Activated CD4-positive, alpha-beta T cell treated with anti-CD3 and anti-CD28 coated beads, Interleukin-2, amount 50 U/mL, for 4 hours (primary cell): ENCODE measurements around the gene CYP3A4.

Source experiments
- DNase-seq, 2 experiments: peaks; one replicate each; pipeline ENCODE4 v3.0.0-alpha.2; 2020

The CYP3A4 gene

DNA sequence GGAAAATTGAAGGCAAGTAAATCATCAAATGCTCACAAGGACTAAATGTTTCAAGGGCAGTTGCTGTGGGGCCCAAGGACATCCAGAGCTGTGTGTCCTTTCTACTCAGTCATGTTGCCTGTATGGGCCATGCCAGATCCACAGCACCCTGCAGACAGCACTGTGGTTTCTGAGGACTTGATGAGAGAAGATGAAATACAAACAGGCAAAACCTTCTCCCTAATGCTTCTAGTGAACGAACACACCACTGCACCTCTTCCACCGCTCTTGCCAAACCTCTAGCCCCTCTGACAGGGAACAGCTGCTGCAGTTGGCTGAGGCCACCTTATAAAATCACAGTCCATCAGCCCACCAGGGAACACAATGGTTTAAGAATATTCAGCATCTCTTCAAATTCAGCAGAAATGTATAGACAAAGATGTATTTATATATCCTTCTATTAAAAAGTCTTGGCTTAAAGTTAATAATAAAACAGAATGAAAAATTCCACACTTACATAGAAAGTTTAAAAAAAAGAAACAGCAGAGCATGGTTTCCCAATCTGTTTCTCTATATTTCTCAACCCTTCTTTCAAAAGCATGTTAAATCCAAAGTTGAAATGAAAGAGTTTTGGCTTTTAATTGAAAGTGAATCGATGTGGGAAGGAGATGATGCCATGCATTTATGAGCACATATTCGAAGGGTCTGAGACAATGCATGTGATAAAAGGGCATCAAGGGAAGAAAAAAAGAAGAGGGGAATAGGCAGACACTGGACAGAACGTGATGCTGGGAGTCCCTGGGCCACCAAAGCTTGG, 63.0 kb downstream of the CYP3A4 start:
- DNase-seq = no peak

DNA sequence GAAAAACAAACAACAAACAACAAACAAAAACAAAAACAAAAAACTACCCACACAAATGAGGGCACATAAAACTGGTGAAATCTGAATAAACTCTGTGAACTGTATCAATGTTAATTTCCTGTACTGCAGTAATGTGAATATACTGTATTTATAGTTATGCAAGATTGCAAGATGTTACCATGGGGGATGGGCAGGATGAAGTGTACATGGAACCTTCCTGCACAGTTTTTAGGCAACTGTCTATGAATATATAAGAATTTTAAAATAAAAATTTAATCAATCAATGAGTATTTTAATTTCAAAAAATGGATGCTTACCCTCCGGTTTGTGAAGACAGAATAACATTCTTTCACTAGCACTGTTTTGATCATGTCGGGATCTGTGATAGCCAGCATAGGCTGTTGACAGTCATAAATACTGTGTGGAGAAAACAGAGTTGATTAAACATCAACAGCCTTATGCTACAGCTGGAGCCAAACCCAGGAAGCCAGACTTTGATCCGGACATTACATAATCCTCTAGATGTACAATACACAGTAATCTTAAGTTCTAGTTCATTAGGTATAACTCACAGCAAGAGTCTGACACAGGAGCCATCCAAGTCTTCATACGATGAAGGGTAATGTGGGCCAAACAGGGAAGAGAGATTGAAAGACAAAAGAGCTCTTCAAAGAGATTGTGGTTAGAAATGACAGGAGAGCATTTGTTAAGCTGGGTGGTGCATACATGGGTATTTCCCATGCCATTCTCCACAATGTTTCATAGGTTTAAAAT, 63.8 kb downstream of the CYP3A4 start:
- no peak for DNase-seq

DNA sequence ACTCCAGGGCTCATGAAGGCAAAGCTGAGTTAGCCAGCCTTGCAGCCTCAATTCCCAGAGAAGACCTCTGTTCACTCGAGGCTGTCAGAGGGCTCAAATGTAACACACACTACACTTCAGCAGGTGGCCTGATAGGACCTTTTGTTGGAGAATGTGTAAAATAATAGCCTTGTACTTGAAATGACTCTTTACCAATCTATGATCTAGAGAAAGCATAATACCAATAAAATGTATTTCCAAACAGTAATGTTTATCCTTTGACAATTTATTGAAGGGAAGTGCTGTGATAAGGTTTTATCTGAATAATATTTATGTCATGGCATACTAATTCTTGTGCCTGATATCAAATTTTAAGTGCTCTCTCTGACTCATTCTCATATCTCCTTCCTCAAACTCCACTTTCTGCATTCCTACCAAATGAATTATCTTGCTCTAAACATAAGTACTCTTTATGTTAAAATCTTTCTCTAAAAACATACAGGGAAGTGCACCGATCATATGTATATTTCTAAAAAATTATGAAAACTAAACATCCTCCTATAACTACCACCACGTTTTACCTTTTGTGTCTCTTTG, 69.9 kb downstream of the CYP3A4 start:
- no peak for DNase-seq

DNA sequence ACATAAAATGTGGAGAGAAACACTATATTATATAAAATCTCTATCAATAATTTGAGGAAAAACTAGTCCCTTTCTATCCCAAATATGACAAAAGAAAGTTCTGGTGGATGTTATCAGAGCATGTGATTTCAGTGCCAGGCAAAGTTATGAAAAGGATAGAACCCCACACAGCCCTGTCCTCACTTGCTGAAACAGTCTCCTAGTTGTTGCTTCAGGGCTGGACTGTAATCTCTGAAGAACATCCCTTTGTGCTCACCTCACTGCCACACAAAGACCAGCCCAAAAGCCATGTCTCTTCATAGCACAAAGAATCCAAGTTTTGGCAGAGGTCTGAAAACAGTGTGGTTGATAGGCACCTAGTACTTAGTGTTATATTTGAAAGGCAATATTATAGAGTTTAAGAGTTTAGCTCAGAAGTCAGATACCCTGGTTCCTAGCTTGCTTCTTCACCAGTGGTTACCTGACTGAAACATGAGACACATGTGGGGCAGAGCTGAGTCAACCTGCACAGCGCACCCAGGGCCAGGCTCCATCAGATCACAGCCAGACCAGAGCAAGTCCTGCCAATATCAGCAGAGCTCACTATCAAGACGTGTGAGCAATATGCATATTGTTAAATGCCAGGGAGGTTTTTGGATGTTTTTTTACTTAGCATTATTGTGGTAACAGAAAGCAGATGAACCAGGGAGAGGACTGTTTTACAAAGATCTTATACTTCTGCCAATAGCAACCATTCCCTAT, 74.0 kb downstream of the CYP3A4 start:
- no peak for DNase-seq

DNA sequence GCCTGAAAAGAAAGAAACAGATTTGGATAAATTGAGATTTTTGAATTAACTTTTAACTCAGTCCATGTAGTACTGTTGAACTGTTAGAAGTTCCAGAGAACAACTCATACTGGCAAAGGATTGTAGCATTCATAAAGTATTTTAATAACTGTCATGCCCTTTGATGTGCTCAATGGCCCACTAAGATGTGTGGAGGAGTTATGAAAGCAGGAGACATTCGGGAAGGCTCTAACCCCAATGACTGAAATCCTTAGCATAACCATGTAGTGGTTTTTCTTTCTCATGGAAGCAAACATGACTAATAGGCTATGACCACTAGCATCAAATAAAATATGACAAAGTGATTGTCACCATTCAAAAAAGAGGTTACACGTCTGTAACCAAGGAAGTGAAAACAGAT, 74.7 kb downstream of the CYP3A4 start:
- DNase-seq = no peak

- no peak for DNase-seq
Observed at GRCh38 chr7:99707096-99707495, 76.9 kb downstream of the CYP3A4 start.
